Dermis blood vessel endothelial cell (primary cell): ENCODE measurements around the gene WNT9B. TPM values are rescaled to one million over a fixed set of nuclear protein-coding genes. Genes with fewer than 3 reads are reported as not detected.
"Not testable (repeated sequence)": the region's sequence is repeated elsewhere in the genome, so short reads cannot be mapped to it uniquely, and the experiment has no call there.

ENCODE experiments used
- DNase-seq: peaks from one replicate; pipeline ENCODE4 v3.0.0; 2010
- total RNA-seq: library from RNA; depleted of rRNA; stranded (reverse); fragments of >200 nt; gene quantifications from 2 replicates; pipeline ENCODE4 v1.2.3, GENCODE V29; 2014

The WNT9B gene
- total RNA-seq, 1 donor from 2014 or later: not detected

GRCh38 chr17:46915596-46915995 lies 64.2 kb downstream of the WNT9B start:
- no peak for DNase-seq

DNA sequence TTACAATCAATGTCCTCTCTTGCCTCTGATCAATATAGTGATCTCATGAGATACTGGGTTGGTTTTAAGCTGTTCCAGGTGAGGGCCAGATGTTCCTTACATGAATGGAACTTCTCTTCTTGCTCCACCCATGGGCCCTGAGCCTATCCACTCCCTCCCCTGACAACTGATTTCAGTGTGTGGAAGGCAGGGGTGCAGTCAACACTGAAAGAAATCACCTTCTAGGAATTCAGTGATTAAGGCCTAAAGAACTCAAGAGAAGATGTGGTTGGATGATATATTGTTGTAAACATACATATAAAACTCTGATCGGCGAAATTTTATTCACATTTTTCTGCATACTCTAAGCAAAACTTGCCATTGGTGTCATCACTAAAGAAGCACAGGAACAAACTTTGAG lies 64.8 kb downstream of the WNT9B start:
- DNase-seq: no peak

GRCh38 chr17:46916623-46917022 lies 65.2 kb downstream of the WNT9B start:
- DNase-seq: no peak

- no peak for DNase-seq
Observed at GRCh38 chr17:46917041-46917440, 65.7 kb downstream of the WNT9B start.

DNA sequence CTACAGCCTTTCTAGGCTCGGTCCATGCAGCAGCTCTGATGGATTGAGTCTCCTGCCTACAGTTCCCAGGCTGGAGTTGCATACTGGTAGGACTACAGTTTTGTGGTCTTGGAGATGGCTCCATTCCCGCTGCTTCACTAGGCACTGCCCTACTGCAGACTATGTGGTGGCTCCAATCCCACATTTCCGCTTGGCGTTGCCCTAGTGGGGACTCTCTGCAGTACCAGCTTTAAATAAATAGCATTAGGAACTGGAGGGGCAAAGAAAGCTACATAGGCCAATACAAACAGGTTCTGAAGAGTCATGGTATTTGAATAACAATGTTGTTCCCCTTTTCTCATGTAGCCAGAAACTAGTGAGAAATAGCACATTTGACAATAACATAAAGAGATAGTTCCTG lies 66.1 kb downstream of the WNT9B start:
- no peak for DNase-seq

DNA sequence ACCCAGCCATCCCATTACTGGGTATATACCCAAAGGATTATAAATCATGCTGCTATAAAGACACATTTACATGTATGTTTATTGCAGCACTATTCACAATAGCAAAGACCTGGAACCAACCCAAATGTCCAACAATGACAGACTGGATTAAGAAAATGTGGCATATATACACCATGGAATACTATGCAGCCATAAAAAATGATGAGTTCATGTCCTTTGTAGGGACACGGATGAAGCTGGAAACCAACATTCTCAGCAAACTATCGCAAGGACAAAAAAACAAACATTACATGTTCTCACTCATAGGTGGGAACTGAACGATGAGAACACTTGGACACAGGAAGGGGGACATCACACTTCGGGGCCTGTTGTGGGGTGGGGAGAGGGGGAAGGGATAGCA lies 70.6 kb downstream of the WNT9B start:
- not testable (repeated sequence) for DNase-seq

DNA sequence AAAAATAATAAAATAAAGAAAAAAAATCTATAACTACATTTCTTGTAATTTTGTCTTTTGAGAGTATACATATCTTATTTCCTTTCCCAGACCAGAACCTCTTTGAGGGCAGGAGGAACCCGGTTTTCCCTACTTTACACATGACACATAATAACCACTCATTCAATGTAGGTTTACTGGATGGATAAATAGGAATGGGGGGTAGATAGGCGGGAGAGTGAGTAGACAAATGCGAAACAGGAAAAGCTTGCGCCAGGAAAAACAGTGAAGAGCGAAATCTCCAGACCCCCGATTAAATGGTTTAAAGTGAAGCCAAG lies 71.1 kb downstream of the WNT9B start:
- DNase-seq: no peak

DNA sequence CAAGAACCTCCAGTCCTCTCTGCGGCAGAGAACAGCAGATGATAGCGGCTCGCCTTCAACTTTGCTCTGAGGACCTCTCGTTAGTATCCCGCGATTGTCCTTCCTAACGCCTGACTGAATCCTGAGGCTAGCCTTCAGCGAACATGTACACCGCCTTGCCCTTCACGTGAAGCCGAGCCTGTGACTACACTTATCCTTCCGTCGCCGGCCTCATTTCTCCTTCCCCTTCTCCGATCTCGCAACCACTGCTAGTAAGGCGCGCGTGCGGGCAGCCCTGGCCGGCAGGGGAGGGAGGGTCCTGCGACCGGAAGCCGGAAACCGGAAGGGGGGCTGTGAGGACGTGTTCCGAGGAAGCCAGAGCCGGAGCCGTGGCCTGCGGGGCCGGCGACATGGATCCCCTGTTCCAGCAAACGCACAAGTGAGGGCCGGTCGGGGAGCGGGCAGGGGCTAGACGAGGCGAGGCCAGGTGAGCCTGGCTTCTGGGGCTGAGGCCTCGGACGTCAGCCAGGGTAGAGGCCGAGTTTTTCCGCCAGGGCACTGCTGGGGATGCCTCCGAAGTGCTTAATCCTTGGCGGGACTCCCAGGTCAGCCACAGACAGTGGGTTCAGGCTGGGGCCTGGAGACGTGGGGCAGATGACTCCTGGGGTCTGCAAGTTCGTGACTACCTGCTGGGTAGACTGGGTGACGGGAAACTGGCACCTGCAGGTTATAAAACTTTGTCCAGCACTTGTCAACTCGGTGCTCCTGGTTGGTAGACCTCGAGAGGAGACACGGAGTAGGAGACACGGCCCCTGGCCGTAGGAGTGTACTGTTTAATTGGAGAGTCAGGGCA lies 71.6 kb downstream of the WNT9B start, which contains the start of gene GOSR2:
TSS of gene GOSR2 (plus strand) at position 357 of the 832 bp plus-strand sequence. CDS start at position 390, 33 bp downstream.
- DNase-seq: peak; percentile 90

- no peak for DNase-seq
Observed at GRCh38 chr17:46925185-46925868, 73.9 kb downstream of the WNT9B start.

DNA sequence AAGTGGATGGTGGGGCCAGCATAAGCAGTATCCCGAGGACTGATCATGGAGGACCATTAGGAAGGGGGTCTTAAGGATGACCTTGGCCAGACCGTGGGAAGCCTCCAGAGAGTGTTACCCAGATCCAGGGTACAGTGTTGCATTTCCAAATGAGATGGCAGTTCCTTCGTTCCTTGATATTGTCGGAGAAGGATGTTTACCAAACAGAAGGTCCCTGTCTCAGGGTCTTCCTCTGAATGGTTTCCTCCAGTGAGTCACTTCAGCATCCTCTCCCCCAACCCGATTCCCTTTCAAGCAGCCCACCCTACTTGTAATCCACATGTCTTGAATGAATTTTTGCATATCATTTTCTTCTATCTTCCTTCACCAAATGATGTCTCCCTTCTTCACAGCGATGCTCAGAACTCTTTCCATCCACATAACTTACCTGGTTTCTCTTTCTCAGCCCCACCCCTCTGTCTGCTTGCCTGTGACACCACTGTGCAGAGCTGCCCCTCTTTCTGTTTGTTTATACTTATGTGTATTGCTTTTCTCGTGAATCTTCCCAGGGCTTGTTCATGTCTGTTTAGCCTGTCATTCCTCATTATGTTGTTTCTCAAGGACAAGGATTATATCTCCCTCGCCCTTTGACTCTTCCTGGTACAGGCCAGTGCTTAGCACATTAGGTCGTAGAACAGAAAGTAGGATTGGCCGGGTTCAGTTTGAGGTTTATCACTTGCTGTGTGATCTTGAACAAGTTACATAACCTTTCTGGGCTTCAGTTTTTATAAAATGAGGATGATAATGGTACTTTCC lies 77.3 kb downstream of the WNT9B start:
- DNase-seq: no peak

- peak; percentile 78 for DNase-seq
Observed at GRCh38 chr17:46929413-46929812, 78.0 kb downstream of the WNT9B start.

- DNase-seq: no peak
Observed at GRCh38 chr17:46930051-46930450, 78.7 kb downstream of the WNT9B start.

GRCh38 chr17:46931596-46931995 lies 80.2 kb downstream of the WNT9B start:
- no peak for DNase-seq

DNA sequence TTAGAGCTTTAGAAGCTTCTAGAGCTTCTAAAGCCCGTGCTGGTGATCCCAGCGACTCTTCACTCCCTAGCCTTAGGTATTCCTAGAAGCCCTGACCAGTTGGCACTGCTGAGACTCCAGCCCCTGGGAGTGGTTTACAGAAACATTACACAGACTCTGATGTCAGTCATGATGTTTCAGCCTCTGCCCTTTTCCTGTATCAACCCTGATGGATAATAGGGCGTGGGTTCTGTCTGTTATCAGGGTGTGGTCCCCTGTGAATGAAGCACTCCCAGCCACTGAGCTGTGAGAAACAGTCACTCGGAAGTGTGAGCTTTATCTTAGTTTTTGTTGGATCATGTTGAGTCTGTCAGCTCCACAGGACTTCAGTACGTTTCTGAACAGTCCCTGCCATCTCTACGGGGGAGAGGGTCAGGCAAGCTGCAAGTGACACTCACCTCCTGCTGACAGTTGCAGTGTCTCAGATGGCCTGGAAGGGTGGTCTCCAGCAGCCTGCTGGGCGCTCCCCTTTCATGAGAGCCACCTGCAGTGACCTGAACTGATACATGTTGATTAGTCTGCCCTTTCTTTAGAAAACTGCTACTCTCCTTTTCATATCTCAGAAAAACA lies 84.4 kb downstream of the WNT9B start:
- DNase-seq: peak; percentile 8

Other genes starting within 250 kb of the WNT9B start
- 0.65 and 0.85 TPM in 2 replicates for gene WNT3, start 32.9 kb upstream of the WNT9B start, total RNA-seq
- 41.9 and 46.6 TPM in 2 replicates for gene GOSR2, start 71.6 kb downstream of the WNT9B start, total RNA-seq
- gene RPRML, start 127.7 kb downstream of the WNT9B start, total RNA-seq: 0.09 TPM in 1 of 2 replicates, not detected in the other